GM18909 (cell line): ENCODE data around the gene CCNJL.
"Not testable (repeated sequence)": the region's sequence is repeated elsewhere in the genome, so short reads cannot be mapped to it uniquely, and the experiment has no call there.

Source experiments
- ATAC-seq: cut with Tn5 transposase; IDR thresholded peaks from one replicate; pipeline ENCODE4 v1.9.1; 2021; ENCODE audit warnings: mild to moderate bottlenecking; ENCODE audit not compliant: unreplicated experiment, poor library complexity

The CCNJL gene

DNA sequence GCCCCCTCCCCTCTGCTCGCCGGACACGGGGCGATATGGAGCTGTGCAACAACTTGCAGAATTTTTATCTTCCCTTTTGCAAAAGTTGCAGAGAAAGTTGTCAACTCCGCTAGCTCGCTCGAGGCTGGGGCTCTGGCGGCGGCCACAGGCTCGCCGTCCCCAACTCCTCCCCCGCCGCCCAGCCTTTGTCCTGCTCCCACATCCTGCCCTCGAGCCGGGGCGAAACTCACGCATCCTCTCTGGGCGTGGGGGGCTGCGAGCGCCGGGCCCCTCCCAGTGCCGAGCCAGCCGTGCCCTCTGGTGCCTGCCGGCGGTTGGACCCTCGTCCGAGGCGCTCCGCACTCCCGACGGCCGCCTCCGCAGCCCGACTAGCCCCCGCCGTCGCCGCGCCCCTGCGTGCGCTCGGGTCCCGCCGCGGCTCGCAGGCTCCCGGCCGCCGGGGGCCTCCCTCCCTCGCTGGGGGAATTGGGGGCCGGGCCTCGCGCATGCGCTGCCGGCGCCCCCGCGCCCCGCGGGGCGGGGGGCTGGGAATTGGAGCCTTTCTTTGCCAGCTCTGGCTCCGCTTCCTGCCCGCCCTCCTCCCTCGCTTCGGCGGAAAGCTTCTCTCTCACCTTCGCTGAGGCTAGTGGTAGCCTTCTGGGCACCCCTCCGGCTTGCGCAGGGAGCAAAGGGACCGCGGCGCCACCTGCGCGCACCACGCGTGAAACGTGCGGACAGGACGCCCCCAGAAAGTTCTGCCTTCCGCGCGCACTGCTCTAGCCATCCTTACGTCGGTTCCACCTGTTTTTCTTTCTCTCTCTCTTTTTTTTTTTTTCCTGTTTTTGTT is at the start of gene CCNJL:
TSS of gene CCNJL (minus strand) at position 431 of the 826 bp plus-strand sequence. CDS start 641 bp downstream, outside the sequence.
- ATAC-seq: peak; percentile 62

GRCh38 chr5:160361624-160362228 is 49.4 kb upstream of the CCNJL start:
- ATAC-seq: no peak

GRCh38 chr5:160360310-160360709 is 47.9 kb upstream of the CCNJL start:
- no peak for ATAC-seq

DNA sequence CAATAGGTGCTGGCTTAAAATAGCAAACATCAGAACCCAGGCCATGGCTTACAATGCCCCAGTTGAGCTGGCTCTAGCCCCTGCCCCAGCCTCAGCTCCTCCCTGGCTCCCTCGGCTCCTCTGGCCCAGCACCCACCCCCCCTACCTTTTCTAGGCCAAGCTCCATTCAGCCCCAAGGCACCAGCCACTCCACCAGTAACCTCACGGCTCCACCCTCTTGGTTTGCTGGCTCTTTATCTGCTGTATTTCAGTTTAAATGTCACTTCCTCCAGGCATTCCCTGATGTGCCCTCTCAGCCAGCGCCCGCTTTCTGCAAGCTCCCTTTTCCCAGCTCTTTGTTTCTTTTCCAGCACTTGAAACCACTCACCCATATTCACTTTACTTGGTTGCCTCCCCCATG is 47.5 kb upstream of the CCNJL start:
- no peak for ATAC-seq

GRCh38 chr5:160359242-160359641 is 46.9 kb upstream of the CCNJL start:
- ATAC-seq: no peak

- ATAC-seq: no peak
Observed at GRCh38 chr5:160357861-160358411, 45.6 kb upstream of the CCNJL start.

GRCh38 chr5:160357394-160357793 is 45.0 kb upstream of the CCNJL start:
- ATAC-seq: no peak

GRCh38 chr5:160356550-160357347 is 44.4 kb upstream of the CCNJL start:
- no peak for ATAC-seq

- no peak for ATAC-seq
Observed at GRCh38 chr5:160354666-160355065, 42.3 kb upstream of the CCNJL start.

DNA sequence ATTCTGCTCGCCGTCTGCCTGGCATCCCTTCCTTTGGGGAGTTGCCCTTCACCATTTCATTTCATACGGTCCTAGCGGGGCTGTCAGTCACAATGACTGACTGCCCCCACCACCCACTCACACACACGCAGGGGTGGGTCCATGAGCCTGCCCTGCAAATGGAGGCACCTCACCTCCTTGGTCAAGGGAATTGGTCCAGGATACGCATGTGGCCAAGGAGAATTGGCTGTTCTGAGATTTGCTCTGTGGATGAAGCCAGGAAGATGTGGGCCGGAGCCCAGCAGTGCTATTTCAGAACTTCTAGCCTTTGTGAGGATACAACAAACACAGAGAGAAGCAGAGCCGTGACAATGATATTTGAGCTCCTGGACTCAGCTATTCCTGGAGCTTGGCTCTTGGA is 41.0 kb upstream of the CCNJL start:
- ATAC-seq: no peak

GRCh38 chr5:160352308-160352707 is 39.9 kb upstream of the CCNJL start:
- no peak for ATAC-seq

GRCh38 chr5:160349935-160350303 is 37.6 kb upstream of the CCNJL start:
- ATAC-seq: no peak

DNA sequence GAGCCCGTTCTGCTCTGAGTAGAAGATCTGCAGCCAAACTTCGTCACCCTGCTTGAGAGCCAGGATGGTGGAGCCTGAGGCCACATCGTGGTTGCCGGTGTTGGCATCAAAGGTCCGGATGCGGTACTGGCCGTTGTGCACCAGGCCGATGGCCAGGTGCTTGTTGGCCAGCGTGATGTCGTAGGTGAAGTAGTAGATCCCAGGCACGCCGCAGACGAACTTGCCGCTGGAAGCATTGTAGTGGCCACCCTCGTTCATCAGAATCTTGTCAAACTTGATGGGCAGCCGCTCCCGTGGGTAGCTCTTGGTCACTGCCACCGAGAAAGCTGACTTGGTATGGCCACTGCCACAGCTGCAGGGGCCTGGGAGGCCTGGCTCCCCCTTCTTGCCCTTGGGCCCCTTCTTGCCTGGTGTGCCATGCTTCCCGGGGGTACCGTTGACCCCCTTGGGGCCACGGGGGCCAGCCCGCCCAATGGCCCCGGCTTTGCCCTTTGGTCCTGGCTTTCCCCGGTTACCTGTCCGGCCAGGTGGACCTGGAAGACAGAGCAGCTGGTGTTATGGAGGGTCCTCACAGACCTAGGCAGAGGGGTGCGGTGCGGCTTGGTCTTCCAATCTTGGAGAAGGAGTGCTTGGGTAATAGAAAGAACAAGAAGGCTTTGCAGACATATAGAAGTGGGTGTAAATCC is 37.0 kb upstream of the CCNJL start:
- ATAC-seq: no peak

GRCh38 chr5:160348080-160348479 is 35.7 kb upstream of the CCNJL start:
- ATAC-seq: no peak

- ATAC-seq: no peak
Observed at GRCh38 chr5:160347448-160347847, 35.1 kb upstream of the CCNJL start.

DNA sequence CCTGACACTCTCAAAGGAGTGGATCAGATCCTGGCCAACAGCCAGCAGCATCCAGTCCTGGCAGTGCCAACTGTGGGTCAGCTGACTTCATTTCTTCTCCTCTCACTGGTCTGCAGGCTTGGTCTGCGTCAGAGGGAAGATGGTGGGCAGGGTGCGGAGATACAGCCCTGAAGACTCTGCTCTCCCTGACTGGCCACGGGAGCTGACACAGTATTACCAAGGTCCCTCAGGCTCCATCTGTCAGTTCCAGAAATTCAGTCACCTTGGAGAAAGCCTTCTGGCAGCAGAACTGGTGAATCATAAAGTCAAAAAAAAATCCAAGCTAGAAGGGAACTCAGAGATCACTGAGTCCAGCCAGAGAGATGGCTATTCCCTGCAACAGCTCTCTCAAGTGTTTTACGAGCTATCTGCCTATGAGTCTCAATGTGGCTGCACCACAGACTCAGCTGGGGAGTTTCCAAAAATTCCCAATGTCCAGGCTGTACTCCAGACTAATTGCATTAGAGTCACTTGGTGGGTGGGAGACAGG is 30.1 kb upstream of the CCNJL start:
- no peak for ATAC-seq

- no peak for ATAC-seq
Observed at GRCh38 chr5:160341309-160341870, 29.0 kb upstream of the CCNJL start.

- ATAC-seq: not testable (repeated sequence)
Observed at GRCh38 chr5:160340513-160340912, 28.1 kb upstream of the CCNJL start.

DNA sequence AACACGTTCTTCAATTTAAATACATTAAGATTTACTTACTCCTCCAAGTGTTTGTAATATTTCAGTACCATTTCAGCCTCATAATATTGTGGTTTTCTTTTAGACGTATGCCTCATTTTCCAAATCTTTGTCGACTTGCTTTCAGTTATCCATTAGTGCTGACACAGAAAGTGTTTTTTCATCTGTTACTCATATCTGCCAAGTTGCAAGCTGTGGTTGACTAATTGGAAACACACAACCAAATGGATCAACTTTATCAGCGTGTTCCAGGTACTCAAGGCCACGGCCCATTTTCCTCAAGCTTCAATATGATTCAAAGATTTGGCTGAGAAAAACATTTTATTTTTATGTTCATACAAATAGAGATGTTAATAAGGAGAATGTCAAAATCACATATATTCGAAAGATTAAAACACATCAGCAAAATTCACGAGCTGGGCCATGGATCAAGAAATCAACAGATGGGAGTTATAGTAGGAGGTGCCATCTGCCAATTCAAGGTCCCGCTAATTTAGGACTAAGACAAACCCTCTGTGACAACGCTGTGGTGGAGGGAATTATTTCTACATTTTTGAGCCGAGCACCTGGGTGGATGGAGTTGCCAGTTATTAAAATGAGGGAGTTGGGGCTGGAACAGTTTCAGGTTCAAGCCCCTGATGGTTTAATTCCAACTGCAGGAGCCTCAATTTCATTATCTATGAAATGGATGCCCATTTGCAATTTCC is 27.2 kb upstream of the CCNJL start:
- no peak for ATAC-seq
